Measurements from ENCODE around the gene MCC.
A peak's percentile ranks its signal among the peaks of the same experiment; 100 is the strongest.

The MCC gene

DNA sequence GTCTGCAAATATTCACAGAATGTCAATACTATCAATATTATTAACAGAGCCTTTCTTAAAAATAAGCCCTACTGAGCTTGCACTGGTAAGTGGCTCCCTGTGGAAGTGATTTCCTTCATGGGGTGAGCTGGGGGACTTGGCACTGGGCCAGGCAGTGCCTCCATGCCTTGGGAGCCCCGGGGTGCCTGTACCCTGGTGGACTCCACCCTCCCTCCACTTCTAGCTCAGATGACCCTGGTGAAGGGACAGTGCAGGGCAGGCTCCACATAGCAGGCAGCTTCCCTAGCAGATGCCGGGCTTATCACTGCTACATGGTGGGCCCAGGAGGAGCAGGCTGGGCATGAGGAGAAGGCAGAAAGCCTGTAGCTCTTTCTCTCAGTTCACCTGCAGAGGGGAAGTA lies 392.4 kb downstream of the MCC start:
- TF ChIP-seq, protein P1, sequence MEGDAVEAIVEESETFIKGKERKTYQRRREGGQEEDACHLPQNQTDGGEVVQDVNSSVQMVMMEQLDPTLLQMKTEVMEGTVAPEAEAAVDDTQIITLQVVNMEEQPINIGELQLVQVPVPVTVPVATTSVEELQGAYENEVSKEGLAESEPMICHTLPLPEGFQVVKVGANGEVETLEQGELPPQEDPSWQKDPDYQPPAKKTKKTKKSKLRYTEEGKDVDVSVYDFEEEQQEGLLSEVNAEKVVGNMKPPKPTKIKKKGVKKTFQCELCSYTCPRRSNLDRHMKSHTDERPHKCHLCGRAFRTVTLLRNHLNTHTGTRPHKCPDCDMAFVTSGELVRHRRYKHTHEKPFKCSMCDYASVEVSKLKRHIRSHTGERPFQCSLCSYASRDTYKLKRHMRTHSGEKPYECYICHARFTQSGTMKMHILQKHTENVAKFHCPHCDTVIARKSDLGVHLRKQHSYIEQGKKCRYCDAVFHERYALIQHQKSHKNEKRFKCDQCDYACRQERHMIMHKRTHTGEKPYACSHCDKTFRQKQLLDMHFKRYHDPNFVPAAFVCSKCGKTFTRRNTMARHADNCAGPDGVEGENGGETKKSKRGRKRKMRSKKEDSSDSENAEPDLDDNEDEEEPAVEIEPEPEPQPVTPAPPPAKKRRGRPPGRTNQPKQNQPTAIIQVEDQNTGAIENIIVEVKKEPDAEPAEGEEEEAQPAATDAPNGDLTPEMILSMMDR (conservative IDR thresholded peaks at IDR 0.05; ENCODE audit: low read depth): no peak
- ChIA-PET POLR2A (ENCODE audit: low non-redundant PET) (no interaction called here), CTCF (interaction anchor here (0.6 to 1.1 kb wide), 3 partner anchors 33 to 562 kb away, joined by 3 to 4 read pairs (median 3); no protein-coding TSS in a partner anchor)
- no peak for DNase-seq (ENCODE audit: low spot score)
- no peak overlapping the region for H3K27ac ChIP-seq

DNA sequence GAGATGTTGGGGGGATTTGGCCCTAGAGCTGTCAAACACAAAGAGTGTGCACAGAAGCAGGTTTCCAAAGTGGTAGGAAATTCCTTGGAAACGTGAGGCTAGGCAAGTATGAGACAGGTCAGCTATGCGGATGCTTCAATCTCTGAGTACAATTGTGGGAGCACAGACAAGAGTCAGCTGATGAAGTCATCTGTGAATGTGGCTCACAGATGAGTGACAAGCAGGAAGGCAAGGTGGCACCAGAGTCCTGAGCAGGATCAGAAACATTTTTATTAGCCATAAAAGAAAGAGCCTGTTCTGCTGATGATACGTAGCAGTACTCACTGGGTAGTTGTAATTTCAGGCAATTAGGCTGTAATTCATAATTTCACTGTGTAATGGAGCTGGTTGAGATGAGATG lies 394.7 kb downstream of the MCC start:
- POLR2A ChIA-PET (ENCODE audit: low non-redundant PET): no interaction called here
- H3K27ac ChIP-seq: no peak overlapping the region
- CTCF ChIA-PET: interaction anchor here (0.6 to 1.3 kb wide), 3 partner anchors 10 to 201 kb away, joined by 3 to 4 read pairs (median 3); no protein-coding TSS in a partner anchor
- no peak for DNase-seq (ENCODE audit: low spot score)
- TF ChIP-seq, protein P1 (conservative IDR thresholded peaks at IDR 0.05; ENCODE audit: low read depth): no peak

DNA sequence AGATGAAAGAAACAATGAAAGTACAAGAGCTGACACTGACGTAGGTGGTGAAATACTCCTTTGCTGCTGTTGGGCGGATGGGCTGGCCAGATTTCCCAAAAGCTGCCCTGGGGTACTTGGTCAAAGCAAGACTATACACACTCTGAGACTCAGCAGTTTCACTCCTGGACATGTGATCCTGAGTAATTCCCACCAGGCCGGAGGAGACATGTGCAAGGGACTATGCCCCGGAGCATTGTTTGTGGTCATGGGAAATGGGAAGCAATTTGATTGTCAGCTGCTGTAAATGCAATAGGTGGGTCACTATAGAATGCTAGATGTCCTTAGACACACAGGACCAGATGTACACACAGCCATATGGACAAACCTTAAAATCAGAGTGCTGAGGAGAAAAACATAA lies 395.6 kb downstream of the MCC start:
- DNase-seq (ENCODE audit: low spot score): peak; percentile 50
- TF ChIP-seq, protein P1 (conservative IDR thresholded peaks at IDR 0.05; ENCODE audit: low read depth): no peak
- ChIA-PET POLR2A (ENCODE audit: low non-redundant PET) (no interaction called here), CTCF (interaction anchor here (1.2 kb wide), 1 partner anchor 9 kb away, joined by 3 read pairs; no protein-coding TSS in a partner anchor)
- H3K27ac ChIP-seq: no peak overlapping the region

DNA sequence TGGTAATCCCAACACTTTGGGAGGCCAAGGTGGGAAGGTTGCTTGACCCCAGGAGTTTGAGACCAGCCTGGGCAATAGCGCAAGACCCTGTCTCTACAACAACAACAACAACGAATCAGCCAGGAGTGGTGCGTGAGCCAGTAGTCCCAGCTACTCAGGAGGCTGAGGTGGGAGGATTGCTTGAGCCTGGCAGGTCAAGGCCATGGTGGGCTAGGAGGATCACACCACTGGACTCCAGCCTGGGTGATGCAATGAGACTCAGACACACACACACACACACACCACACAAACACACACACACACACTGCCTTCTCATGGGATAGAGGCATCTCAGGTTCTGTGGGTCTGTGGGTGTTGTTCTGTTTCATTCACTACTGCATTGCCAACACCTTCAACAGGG lies 396.6 kb downstream of the MCC start:
- TF ChIP-seq, protein P1 (conservative IDR thresholded peaks at IDR 0.05; ENCODE audit: low read depth): no peak
- no peak overlapping the region for H3K27ac ChIP-seq
- ChIA-PET POLR2A (ENCODE audit: low non-redundant PET) (no interaction called here), CTCF (interaction anchor here (0.7 kb wide), 1 partner anchor 10 kb away, joined by 3 read pairs; no protein-coding TSS in a partner anchor)
- no peak for DNase-seq (ENCODE audit: low spot score)

DNA sequence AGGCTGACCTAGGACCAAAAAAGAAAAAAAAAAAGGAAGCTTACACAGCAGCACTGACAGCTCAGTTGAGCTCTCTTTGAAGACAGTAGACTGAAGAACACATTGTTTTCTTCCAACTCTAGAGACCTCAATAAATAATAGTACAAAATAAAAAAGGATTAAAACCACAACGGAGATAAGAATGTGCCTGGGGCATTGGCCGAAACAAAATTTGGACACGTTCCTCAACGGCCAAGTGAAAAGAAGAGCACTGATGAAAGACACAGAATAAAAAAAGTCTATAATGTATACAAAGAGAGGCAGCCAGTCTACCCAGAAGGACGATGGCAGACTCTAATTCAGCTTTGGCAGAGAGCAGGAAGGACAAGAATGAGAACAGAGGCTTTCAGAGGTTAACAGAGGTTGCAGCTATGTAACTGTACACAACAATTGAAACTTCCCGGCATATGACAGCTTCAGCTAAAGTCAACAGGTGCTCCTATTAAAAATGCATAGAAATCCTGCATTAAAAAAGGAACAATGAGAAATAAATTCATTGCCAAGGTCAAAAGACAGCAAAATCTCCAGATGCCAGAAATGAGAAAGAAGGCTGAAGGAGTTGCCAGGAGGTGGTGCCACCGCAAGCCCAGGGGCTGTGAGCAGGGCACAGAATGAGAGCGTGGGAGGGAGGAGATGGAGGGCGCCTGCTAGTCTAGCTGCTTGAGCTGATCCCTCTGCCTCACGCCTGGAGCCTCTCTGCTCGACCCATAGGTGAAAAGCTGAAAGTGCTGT lies 397.7 kb downstream of the MCC start:
- ChIA-PET POLR2A (ENCODE audit: low non-redundant PET) (no interaction called here), CTCF (interaction anchor here (0.5 kb wide), 1 partner anchor 81 kb away, joined by 3 read pairs; no protein-coding TSS in a partner anchor)
- TF ChIP-seq, protein P1 (conservative IDR thresholded peaks at IDR 0.05; ENCODE audit: low read depth): no peak
- DNase-seq (ENCODE audit: low spot score): no peak
- no peak overlapping the region for H3K27ac ChIP-seq

DNA sequence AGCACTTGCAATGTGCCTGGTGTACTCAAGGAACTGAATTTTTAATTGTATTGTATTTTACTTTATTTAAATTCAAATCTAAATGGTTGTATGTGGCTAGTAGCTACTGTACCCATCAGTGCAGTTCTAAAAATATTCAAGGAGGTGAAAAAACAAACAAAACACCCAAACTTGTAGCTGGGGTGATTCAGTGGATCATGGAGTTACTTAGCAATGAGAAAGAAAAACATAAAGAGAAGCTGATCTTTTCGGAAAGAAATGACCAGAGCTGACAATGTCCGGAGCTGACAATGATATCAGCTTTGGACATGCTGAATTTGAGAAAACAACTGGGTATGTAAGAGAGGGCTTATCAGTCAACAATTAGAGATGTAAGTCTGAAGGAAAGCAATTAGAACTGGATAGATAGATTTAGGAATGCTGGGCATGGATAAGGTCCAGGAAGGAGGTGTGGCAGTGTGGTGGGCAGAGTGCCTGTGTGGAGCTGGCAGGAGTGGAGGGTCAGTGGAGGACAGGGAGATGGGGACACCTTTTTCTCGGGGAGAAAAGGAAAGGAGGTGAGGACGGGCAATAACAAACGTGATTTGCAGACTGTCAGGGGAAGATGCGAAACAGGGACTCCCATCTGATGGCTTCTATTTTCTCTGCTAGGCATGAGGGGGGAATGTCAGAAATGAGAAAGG lies 398.5 kb downstream of the MCC start:
- TF ChIP-seq, protein P1 (conservative IDR thresholded peaks at IDR 0.05; ENCODE audit: low read depth): no peak
- CTCF ChIA-PET: interaction anchor here (0.5 to 0.7 kb wide), 4 partner anchors 81 to 1009 kb away, joined by 3 read pairs; no protein-coding TSS in a partner anchor
- POLR2A ChIA-PET (ENCODE audit: low non-redundant PET): no interaction called here
- DNase-seq (ENCODE audit: low spot score): no peak
- no peak overlapping the region for H3K27ac ChIP-seq
